Esophagus muscularis mucosa (tissue), 4 donors: Measurements from ENCODE around the gene MACROD2. TPM values are rescaled to one million over a fixed set of nuclear protein-coding genes. Genes with fewer than 3 reads are reported as not detected.
"Not testable (repeated sequence)": the region's sequence is repeated elsewhere in the genome, so short reads cannot be mapped to it uniquely, and the experiment has no call there.

Experiments
- DNase-seq: peaks from one replicate; pipeline ENCODE4 v3.0.0-alpha.2; 2017; ENCODE audit errors: extremely low spot score
- H3K27ac ChIP-seq, 4 donors: fragments of 200-600 bp; sonication (generic); replicated peaks in 1 of 4; 1 replicate in 3 of 4; 2 replicates in 1 of 4; pipeline ENCODE4 v1.5.1; 2016 to 2019; ENCODE audit warnings: mild to moderate bottlenecking in 1 of 4
- H3K27me3 ChIP-seq, 4 donors: fragments of 200-600 bp; sonication (generic); one replicate each; pipeline versions ENCODE4 v1.5.1 to v1.6.0; 2016 to 2019
- H3K36me3 ChIP-seq, 4 donors: fragments of 200-600 bp; sonication (generic); one replicate each; pipeline ENCODE4 v1.5.1; 2016 to 2019
- H3K4me1 ChIP-seq, 4 donors: fragments of 200-600 bp; sonication (generic); one replicate each; pipeline ENCODE4 v1.5.1; 2016 to 2019
- H3K4me3 ChIP-seq, 4 donors: fragments of 200-600 bp; sonication (generic); 1 replicate in 2 of 4; 2 replicates in 2 of 4; pipeline ENCODE4 v1.5.1; 2016 to 2019; ENCODE audit warnings: mild to moderate bottlenecking in 4 of 4, moderate library complexity in 1 of 4
- H3K9me3 ChIP-seq, 4 donors: fragments of 200-600 bp; sonication (generic); 1 replicate in 3 of 4; 2 replicates in 1 of 4; pipeline ENCODE4 v1.5.1; 2016 to 2019
- EP300 ChIP-seq: sonication (generic); formaldehyde crosslinking; IDR thresholded peaks from one replicate; pipeline ENCODE4 v1.6.1; 2017; ENCODE audit warnings: antibody characterized with exemption
- POLR2A ChIP-seq: fragments of 450-650 bp; IDR thresholded peaks from one replicate; pipeline ENCODE4 v1.6.1; 2017; ENCODE audit warnings: antibody characterized with exemption, moderate library complexity, mild to moderate bottlenecking, low read depth
- POLR2AphosphoS5 ChIP-seq, 2 donors: sonication (generic); formaldehyde crosslinking; IDR thresholded peaks; one replicate each; pipeline ENCODE4 v1.6.1; 2017; ENCODE audit warnings: antibody characterized with exemption in 2 of 2
- WGBS: methylation state at CpG from one replicate; pipeline ENCODE4 v1.1.5; 2018; 5-methylcytosine and 5-hydroxymethylcytosine counted together
- intact Hi-C: fragments of 100-400 bp; cut with DNase I; formaldehyde crosslinking; loops from one replicate; pipeline ENCODE4 v1.15.1; 2023
- total RNA-seq, 4 donors: library from RNA; depleted of rRNA; stranded (reverse); fragments of >200 nt; gene quantifications; one replicate each; pipeline versions ENCODE4 v1.1.0 to v1.2.1, GENCODE V29; 2016
- TF ChIP-seq, protein P1 (sequence below), 3 experiments: fragments of 200-600 bp in 2 of 3; fragments of 450-650 bp in 1 of 3; sonication (generic) in 2 of 3; IDR thresholded peaks; one replicate each; pipeline ENCODE4 v1.5.1; 2017 to 2019; ENCODE audit warnings: antibody characterized with exemption in 3 of 3, mild to moderate bottlenecking in 2 of 3, moderate library complexity in 1 of 3

MACROD2 gene
- total RNA-seq, 4 donors from 2014 or later, result 1.4 to 3.6 (median 2.6) TPM

GRCh38 chr20:13984211-13984610 lies 11.1 kb upstream of the MACROD2 start:
- intact Hi-C loops, result no loop called here
- Histone ChIP-seq H3K4me3 (no peak overlapping the region), H3K27ac (no peak overlapping the region), H3K27me3 (no peaks in the 10 kb centered on the region), H3K9me3 (no peaks in the 10 kb centered on the region), H3K36me3 (no peaks in the 10 kb centered on the region), H3K4me1 (no peaks in the 10 kb centered on the region)
- DNase-seq, result no peak
- TF ChIP-seq, protein P1, sequence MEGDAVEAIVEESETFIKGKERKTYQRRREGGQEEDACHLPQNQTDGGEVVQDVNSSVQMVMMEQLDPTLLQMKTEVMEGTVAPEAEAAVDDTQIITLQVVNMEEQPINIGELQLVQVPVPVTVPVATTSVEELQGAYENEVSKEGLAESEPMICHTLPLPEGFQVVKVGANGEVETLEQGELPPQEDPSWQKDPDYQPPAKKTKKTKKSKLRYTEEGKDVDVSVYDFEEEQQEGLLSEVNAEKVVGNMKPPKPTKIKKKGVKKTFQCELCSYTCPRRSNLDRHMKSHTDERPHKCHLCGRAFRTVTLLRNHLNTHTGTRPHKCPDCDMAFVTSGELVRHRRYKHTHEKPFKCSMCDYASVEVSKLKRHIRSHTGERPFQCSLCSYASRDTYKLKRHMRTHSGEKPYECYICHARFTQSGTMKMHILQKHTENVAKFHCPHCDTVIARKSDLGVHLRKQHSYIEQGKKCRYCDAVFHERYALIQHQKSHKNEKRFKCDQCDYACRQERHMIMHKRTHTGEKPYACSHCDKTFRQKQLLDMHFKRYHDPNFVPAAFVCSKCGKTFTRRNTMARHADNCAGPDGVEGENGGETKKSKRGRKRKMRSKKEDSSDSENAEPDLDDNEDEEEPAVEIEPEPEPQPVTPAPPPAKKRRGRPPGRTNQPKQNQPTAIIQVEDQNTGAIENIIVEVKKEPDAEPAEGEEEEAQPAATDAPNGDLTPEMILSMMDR (IDR thresholded peaks at IDR 0.05), result no peak
- TF ChIP-seq POLR2AphosphoS5 (IDR thresholded peaks at IDR 0.05) (no peak), EP300 (no peak), POLR2A (no peak)
- WGBS, result 63% methylated on average over 4 of the region's 4 CpGs

- no peak for TF ChIP-seq POLR2A
- no peak for TF ChIP-seq EP300
- no peak for TF ChIP-seq POLR2AphosphoS5 (IDR thresholded peaks at IDR 0.05)
- TF ChIP-seq, protein P1 (IDR thresholded peaks at IDR 0.05), result no peak
- Histone ChIP-seq H3K27me3 (no peaks in the 10 kb centered on the region), H3K4me3 (no peak within 1 kb of the TSS), H3K36me3 (no peaks in the 10 kb centered on the region), H3K9me3 (peaks cover 0 to 11% (median 3%) of the 10 kb centered on the region in 4 donors), H3K4me1 (peaks cover 0 to 6% (median 2%) of the 10 kb centered on the region in 4 donors), H3K27ac (no peak within 1 kb of the TSS)
- intact Hi-C loops, result no loop called here
- no peak for DNase-seq
- WGBS, result 49% methylated on average over 5 of the region's 5 CpGs
Observed at GRCh38 chr20:13990465-13990864, 4.9 kb upstream of the MACROD2 start, which contains the start of gene SEL1L2. TSS of gene SEL1L2 (minus strand) at chr20:13990614. CDS start at chr20:13990534, 80 bp downstream.

DNA sequence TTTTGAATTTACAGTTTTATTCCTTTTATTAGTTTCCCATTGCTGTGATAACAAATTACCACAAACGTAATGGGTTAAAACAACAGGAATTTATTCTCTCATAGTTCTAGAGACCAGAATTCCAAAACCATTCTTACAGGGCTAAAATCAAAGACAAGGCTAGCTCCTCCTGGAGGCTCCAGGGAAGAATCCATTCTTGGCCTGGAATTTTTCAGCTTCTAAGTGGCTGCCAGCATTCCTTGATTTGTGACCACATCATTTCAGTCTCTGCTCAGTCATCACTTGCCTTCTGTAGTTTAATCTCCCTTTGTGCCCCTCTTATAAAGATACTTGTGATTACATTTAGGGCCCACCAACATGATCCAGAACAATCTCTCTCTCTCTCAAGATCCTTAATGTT lies 4.0 kb upstream of the MACROD2 start:
- 82% methylated on average over 1 of the region's 1 CpG for WGBS
- intact Hi-C loops, result no loop called here

GRCh38 chr20:13991955-13992354 lies 3.4 kb upstream of the MACROD2 start:
- H3K27me3 ChIP-seq, H3K27ac ChIP-seq, intact Hi-C loops, H3K36me3 ChIP-seq, H3K4me3 ChIP-seq, DNase-seq: not testable (repeated sequence)
- Histone ChIP-seq H3K4me1 (peaks cover 0 to 19% (median 13%) of the 10 kb centered on the region in 4 donors), H3K9me3 (peaks cover 0 to 11% (median 3%) of the 10 kb centered on the region in 4 donors)
- WGBS, result 94% methylated on average over 5 of the region's 5 CpGs

More for the DNA sequence above, 4.0 kb upstream of the MACROD2 start:
- H3K4me3 ChIP-seq, result no peak overlapping the region
- peaks cover 0 to 13% (median 9%) of the 10 kb centered on the region in 4 donors for H3K4me1 ChIP-seq
- H3K9me3 ChIP-seq, result peaks cover 0 to 11% (median 3%) of the 10 kb centered on the region in 4 donors
- no peaks in the 10 kb centered on the region for H3K36me3 ChIP-seq
- no peaks in the 10 kb centered on the region for H3K27me3 ChIP-seq
- TF ChIP-seq, protein P1 (IDR thresholded peaks at IDR 0.05), result no peak
- no peak for TF ChIP-seq EP300
- no peak for TF ChIP-seq POLR2AphosphoS5 (IDR thresholded peaks at IDR 0.05)
- TF ChIP-seq POLR2A, result no peak
- H3K27ac ChIP-seq, result no peak overlapping the region
- no peak for DNase-seq

DNA sequence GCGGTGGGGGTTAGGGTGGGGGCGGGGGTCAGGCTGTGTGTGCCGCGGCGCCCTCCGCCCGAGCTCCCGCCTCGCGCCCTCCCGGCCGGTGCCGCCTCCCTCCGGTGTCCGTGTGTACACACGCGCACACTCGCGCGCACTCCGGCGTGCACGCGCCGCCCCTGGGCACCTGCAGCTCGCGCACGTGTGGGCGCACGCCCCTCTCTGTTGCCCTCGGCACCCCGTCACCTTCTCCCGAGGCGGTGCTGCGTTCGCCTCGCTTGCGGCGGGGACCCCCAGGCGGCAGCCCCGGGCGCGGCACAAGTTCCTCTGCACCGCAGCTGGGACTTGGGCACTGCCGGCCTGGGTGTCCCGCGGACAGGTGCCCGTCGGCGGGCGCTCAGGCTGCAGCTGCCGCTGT lies 525 bp downstream of the MACROD2 start:
- H3K36me3 ChIP-seq, result no peaks in the 10 kb centered on the region
- peak overlapping the region; percentile 68 to 92 (median 84) for H3K4me3 ChIP-seq
- peaks cover 0 to 20% (median 13%) of the 10 kb centered on the region in 4 donors for H3K4me1 ChIP-seq
- no peak for DNase-seq
- intact Hi-C loops, result no loop called here
- H3K9me3 ChIP-seq, result peaks cover 0 to 11% (median 3%) of the 10 kb centered on the region in 4 donors
- no peaks in the 10 kb centered on the region for H3K27me3 ChIP-seq
- TF ChIP-seq POLR2AphosphoS5 (IDR thresholded peaks at IDR 0.05) (no peak), EP300 (no peak), POLR2A (no peak)
- TF ChIP-seq, protein P1 (IDR thresholded peaks at IDR 0.05), result no peak
- H3K27ac ChIP-seq, result peak overlapping the region; percentile 59 to 79 (median 68)
- 3% methylated on average over 13 of the region's 52 CpGs for WGBS
